ENCODE results near the gene MPDZ.

Gene MPDZ

GRCh38 chr9:13118313-13118712 is 161.2 kb downstream of the MPDZ start:
- H3K27ac ChIP-seq, result no peak overlapping the region
- no peaks in the 10 kb centered on the region for H3K27me3 ChIP-seq (ENCODE audit: insufficient read depth, low read depth, severe bottlenecking)
- no peak for DNase-seq
- no peak overlapping the region for H3K4me3 ChIP-seq (ENCODE audit: low read depth, low read length)
- no peaks in the 10 kb centered on the region; the same call in 1 of the 2 replicates for H3K36me3 ChIP-seq
- no peak for TF ChIP-seq CTCF (IDR thresholded peaks at IDR 0.05; ENCODE audit: low read depth, low read length)
- H3K9me3 ChIP-seq (ENCODE audit: severe bottlenecking), result no peaks in the 10 kb centered on the region

GRCh38 chr9:13116292-13116691 is 163.2 kb downstream of the MPDZ start:
- no peak for DNase-seq
- no peak for TF ChIP-seq CTCF (IDR thresholded peaks at IDR 0.05; ENCODE audit: low read depth, low read length)
- Histone ChIP-seq H3K36me3 (no peaks in the 10 kb centered on the region), H3K27me3 (ENCODE audit: insufficient read depth, low read depth, severe bottlenecking) (no peaks in the 10 kb centered on the region), H3K27ac (no peak overlapping the region), H3K4me3 (ENCODE audit: low read depth, low read length) (no peak overlapping the region), H3K9me3 (ENCODE audit: severe bottlenecking) (no peaks in the 10 kb centered on the region)

DNA sequence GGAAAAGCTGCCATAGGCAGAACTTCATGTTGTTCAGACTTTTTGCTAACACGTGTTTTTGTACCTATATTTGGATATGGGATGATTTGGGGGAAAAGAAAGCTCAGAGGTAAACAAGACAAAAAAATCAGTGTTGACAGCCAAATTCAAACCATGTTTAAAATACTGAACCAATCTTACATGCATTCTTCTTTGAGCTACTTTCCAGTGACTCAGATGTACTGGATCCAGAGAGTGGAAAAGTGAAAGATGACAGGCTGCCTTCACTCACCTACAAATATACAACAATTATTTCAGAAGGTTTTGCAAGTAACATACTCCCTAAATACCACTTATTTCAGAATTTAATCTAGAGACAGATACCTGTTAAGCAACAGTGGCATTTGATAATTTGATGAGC is 165.7 kb downstream of the MPDZ start:
- Histone ChIP-seq H3K27me3 (ENCODE audit: insufficient read depth, low read depth, severe bottlenecking) (no peaks in the 10 kb centered on the region), H3K27ac (no peak overlapping the region), H3K9me3 (ENCODE audit: severe bottlenecking) (no peaks in the 10 kb centered on the region), H3K4me3 (ENCODE audit: low read depth, low read length) (no peak overlapping the region), H3K36me3 (no peaks in the 10 kb centered on the region)
- TF ChIP-seq CTCF (IDR thresholded peaks at IDR 0.05; ENCODE audit: low read depth, low read length), result no peak
- DNase-seq, result no peak

DNA sequence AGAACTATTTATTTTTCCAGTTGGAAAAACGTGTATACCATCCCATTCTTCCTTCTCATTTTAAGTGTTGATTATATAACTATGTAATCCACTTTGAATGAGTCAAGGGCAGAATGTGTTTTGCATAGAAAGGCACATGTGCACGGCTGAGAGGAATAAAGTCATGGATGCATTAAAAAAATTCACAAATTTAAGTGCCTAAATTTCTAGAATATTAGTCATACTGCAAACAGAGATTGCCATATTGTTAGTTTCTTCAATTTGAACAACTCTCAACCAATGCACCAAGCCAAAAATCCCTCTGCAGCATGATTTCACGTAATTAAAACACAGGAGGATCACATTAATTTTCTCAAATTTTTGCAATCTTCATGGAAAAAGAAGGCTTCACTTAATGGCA is 166.3 kb downstream of the MPDZ start:
- TF ChIP-seq CTCF (IDR thresholded peaks at IDR 0.05; ENCODE audit: low read depth, low read length), result no peak
- DNase-seq, result no peak
- H3K4me3 ChIP-seq (ENCODE audit: low read depth, low read length), result no peak overlapping the region
- H3K9me3 ChIP-seq (ENCODE audit: severe bottlenecking), result no peaks in the 10 kb centered on the region
- H3K27me3 ChIP-seq (ENCODE audit: insufficient read depth, low read depth, severe bottlenecking), result no peaks in the 10 kb centered on the region
- H3K27ac ChIP-seq, result no peak overlapping the region
- H3K36me3 ChIP-seq, result no peaks in the 10 kb centered on the region

- Histone ChIP-seq H3K27me3 (ENCODE audit: insufficient read depth, low read depth, severe bottlenecking) (no peaks in the 10 kb centered on the region), H3K4me3 (ENCODE audit: low read depth, low read length) (no peak overlapping the region), H3K36me3 (0 out of 2 replicates have a peak, but pooled peaks cover under 1% of the 10 kb centered on the region), H3K27ac (no peak overlapping the region), H3K9me3 (ENCODE audit: severe bottlenecking) (no peaks in the 10 kb centered on the region)
- no peak for TF ChIP-seq CTCF (IDR thresholded peaks at IDR 0.05; ENCODE audit: low read depth, low read length)
- DNase-seq, result no peak
Observed at GRCh38 chr9:13111778-13112177, 167.7 kb downstream of the MPDZ start.

DNA sequence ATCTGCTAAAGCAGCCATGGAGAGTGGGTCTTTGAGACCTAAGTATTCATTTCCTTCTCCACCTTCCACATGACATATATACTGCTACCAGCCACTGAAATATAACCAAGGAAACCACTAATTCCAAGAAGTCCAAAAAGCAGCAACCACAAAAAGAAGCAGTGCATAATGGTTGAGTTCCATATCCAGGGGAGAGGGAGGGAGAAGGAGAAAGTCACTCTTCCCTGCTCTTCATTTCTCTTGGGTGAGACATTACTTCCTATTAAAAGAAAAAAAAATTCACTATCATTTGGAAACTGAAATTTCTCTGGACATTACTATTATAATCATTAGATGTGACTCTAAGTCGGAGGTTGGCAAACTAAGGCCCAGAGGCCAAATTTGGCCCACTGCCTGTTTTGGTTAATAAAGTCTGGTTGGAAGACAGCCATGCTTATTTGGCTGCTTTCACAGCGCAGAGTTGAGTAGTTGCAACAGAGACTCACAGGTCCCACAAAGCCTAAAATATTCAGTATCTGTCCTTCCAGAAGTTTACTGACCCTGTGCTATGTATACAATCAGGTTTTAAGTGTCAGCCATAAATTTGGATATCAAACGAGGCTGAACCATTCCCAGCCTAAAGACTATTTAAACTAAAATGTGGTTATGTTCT is 168.6 kb downstream of the MPDZ start:
- no peak for DNase-seq
- no peaks in the 10 kb centered on the region for H3K27me3 ChIP-seq (ENCODE audit: insufficient read depth, low read depth, severe bottlenecking)

More for the DNA sequence above, 168.6 kb downstream of the MPDZ start:
- no peaks in the 10 kb centered on the region for H3K9me3 ChIP-seq (ENCODE audit: severe bottlenecking)
- no peak overlapping the region for H3K4me3 ChIP-seq (ENCODE audit: low read depth, low read length)
- no peak for TF ChIP-seq CTCF (IDR thresholded peaks at IDR 0.05; ENCODE audit: low read depth, low read length)
- H3K27ac ChIP-seq, result no peak overlapping the region
- H3K36me3 ChIP-seq, result 0 out of 2 replicates have a peak, but pooled peaks cover 3% of the 10 kb centered on the region

Data from WERI-Rb-1 (cell line).